ENCODE measurements around the gene SPINK4.

- no peak for TF ChIP-seq TEAD1 (CRISPR knock-in tag; IDR thresholded peaks at IDR 0.05)
- TF ChIP-seq, protein P1, sequence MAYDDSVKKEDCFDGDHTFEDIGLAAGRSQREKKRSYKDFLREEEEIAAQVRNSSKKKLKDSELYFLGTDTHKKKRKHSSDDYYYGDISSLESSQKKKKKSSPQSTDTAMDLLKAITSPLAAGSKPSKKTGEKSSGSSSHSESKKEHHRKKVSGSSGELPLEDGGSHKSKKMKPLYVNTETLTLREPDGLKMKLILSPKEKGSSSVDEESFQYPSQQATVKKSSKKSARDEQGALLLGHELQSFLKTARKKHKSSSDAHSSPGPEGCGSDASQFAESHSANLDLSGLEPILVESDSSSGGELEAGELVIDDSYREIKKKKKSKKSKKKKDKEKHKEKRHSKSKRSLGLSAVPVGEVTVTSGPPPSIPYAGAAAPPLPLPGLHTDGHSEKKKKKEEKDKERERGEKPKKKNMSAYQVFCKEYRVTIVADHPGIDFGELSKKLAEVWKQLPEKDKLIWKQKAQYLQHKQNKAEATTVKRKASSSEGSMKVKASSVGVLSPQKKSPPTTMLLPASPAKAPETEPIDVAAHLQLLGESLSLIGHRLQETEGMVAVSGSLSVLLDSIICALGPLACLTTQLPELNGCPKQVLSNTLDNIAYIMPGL (CRISPR knock-in tag; IDR thresholded peaks at IDR 0.05) = no peak
- TF ChIP-seq, protein P2, sequence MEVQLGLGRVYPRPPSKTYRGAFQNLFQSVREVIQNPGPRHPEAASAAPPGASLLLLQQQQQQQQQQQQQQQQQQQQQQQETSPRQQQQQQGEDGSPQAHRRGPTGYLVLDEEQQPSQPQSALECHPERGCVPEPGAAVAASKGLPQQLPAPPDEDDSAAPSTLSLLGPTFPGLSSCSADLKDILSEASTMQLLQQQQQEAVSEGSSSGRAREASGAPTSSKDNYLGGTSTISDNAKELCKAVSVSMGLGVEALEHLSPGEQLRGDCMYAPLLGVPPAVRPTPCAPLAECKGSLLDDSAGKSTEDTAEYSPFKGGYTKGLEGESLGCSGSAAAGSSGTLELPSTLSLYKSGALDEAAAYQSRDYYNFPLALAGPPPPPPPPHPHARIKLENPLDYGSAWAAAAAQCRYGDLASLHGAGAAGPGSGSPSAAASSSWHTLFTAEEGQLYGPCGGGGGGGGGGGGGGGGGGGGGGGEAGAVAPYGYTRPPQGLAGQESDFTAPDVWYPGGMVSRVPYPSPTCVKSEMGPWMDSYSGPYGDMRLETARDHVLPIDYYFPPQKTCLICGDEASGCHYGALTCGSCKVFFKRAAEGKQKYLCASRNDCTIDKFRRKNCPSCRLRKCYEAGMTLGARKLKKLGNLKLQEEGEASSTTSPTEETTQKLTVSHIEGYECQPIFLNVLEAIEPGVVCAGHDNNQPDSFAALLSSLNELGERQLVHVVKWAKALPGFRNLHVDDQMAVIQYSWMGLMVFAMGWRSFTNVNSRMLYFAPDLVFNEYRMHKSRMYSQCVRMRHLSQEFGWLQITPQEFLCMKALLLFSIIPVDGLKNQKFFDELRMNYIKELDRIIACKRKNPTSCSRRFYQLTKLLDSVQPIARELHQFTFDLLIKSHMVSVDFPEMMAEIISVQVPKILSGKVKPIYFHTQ (CRISPR knock-in tag; IDR thresholded peaks at IDR 0.05) = no peak
- TF ChIP-seq, protein P3, sequence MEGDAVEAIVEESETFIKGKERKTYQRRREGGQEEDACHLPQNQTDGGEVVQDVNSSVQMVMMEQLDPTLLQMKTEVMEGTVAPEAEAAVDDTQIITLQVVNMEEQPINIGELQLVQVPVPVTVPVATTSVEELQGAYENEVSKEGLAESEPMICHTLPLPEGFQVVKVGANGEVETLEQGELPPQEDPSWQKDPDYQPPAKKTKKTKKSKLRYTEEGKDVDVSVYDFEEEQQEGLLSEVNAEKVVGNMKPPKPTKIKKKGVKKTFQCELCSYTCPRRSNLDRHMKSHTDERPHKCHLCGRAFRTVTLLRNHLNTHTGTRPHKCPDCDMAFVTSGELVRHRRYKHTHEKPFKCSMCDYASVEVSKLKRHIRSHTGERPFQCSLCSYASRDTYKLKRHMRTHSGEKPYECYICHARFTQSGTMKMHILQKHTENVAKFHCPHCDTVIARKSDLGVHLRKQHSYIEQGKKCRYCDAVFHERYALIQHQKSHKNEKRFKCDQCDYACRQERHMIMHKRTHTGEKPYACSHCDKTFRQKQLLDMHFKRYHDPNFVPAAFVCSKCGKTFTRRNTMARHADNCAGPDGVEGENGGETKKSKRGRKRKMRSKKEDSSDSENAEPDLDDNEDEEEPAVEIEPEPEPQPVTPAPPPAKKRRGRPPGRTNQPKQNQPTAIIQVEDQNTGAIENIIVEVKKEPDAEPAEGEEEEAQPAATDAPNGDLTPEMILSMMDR (IDR thresholded peaks at IDR 0.05) = no peak
- TF ChIP-seq TEAD4 (CRISPR knock-in tag; IDR thresholded peaks at IDR 0.05) = no peak
- TF ChIP-seq ZNF121 (CRISPR knock-in tag; IDR thresholded peaks at IDR 0.05) = no peak
- no peak for TF ChIP-seq NR2C2 (CRISPR knock-in tag; IDR thresholded peaks at IDR 0.05)
Measured at GRCh38 chr9:33232815-33233214, 7.2 kb upstream of the SPINK4 start.
